SK-N-MC (cell line): Measurements from ENCODE around the gene ZNF19.

Experiments used
- DNase-seq: peaks from one replicate; pipeline ENCODE4 v3.0.0-alpha.2; 2011; ENCODE audit warnings: low read depth, low spot score
- H3K27ac ChIP-seq: fragments of 200-600 bp; sonication (generic); 2 replicates; pipeline ENCODE4 v1.5.1; 2016; ENCODE audit warnings: mixed run types
- H3K36me3 ChIP-seq: fragments of 200-600 bp; sonication (generic); 2 replicates; pipeline ENCODE4 v1.6.1; 2017; ENCODE audit warnings: antibody characterized with exemption, low read length, mixed read lengths; ENCODE audit not compliant: insufficient read depth
- H3K4me3 ChIP-seq: fragments of 200-600 bp; sonication (generic); 2 replicates; pipeline ENCODE4 v1.5.1; 2016
- H3K9ac ChIP-seq: fragments of 200-600 bp; sonication (generic); 2 replicates; pipeline ENCODE4 v1.8.0; 2017; ENCODE audit warnings: mixed run types, mixed read lengths; ENCODE audit not compliant: insufficient read length
- H3K9me3 ChIP-seq: fragments of 200-600 bp; sonication (generic); 2 replicates; pipeline ENCODE4 v1.6.1; 2017; ENCODE audit warnings: low read depth, mild to moderate bottlenecking, antibody characterized with exemption, low read length, moderate library complexity, mixed read lengths
- EZH2 ChIP-seq: fragments of 200-600 bp; sonication (generic); IDR thresholded peaks from one replicate; pipeline ENCODE4 v1.6.1; 2017; ENCODE audit warnings: antibody characterized with exemption
- FOXP2 ChIP-seq: optimal IDR thresholded peaks from 2 replicates; pipeline ENCODE3; 2011; ENCODE audit warnings: mild to moderate bottlenecking, moderate library complexity; ENCODE audit not compliant: insufficient read depth; ENCODE audit errors: extremely low read length, control extremely low read depth
- POLR2AphosphoS5 ChIP-seq: IDR thresholded peaks from 2 replicates; pipeline ENCODE4 v1.6.1; 2012; ENCODE audit warnings: mild to moderate bottlenecking, low read depth, low read length, borderline replicate concordance

The ZNF19 gene

GRCh38 chr16:71489122-71489521 lies at the start of gene ZNF19:
TSS of gene ZNF19 (minus strand) at chr16:71489324. CDS start at chr16:71482114, 7,210 bp downstream.
- H3K36me3 ChIP-seq, result no peaks in the 10 kb centered on the region
- TF ChIP-seq EZH2 (no peak), POLR2AphosphoS5 (no peak), FOXP2 (no peak)
- DNase-seq, result no peak
- no peak within 1 kb of the TSS for H3K4me3 ChIP-seq
- no peak within 1 kb of the TSS for H3K27ac ChIP-seq
- H3K9ac ChIP-seq, result no peak within 1 kb of the TSS
- H3K9me3 ChIP-seq, result no peaks in the 10 kb centered on the region

- no peaks in the 10 kb centered on the region for H3K9me3 ChIP-seq
- H3K9ac ChIP-seq, result no peak overlapping the region
- H3K4me3 ChIP-seq, result no peak overlapping the region
- H3K36me3 ChIP-seq, result no peaks in the 10 kb centered on the region
- H3K27ac ChIP-seq, result no peak overlapping the region
- TF ChIP-seq FOXP2 (no peak), POLR2AphosphoS5 (no peak), EZH2 (no peak)
- DNase-seq, result no peak
These were observed 48.5 kb upstream of the ZNF19 start for GRCh38 chr16:71537643-71538042.

GRCh38 chr16:71536752-71537499 lies 47.8 kb upstream of the ZNF19 start:
- Histone ChIP-seq H3K9me3 (no peaks in the 10 kb centered on the region), H3K9ac (no peak overlapping the region), H3K27ac (no peak overlapping the region), H3K36me3 (no peaks in the 10 kb centered on the region), H3K4me3 (no peak overlapping the region)
- no peak for DNase-seq
- no peak for TF ChIP-seq FOXP2
- TF ChIP-seq POLR2AphosphoS5, result no peak
- TF ChIP-seq EZH2, result no peak

- no peaks in the 10 kb centered on the region for H3K36me3 ChIP-seq
These were observed 43.2 kb upstream of the ZNF19 start for GRCh38 chr16:71532366-71532765.

GRCh38 chr16:71528863-71529262 lies 39.7 kb upstream of the ZNF19 start:
- no peak overlapping the region for H3K27ac ChIP-seq
- no peak overlapping the region for H3K9ac ChIP-seq
- TF ChIP-seq FOXP2 (no peak), POLR2AphosphoS5 (no peak), EZH2 (no peak)
- no peaks in the 10 kb centered on the region for H3K36me3 ChIP-seq
- H3K4me3 ChIP-seq, result no peak overlapping the region
- DNase-seq, result no peak
- no peaks in the 10 kb centered on the region for H3K9me3 ChIP-seq

More at GRCh38 chr16:71532366-71532765, 43.2 kb upstream of the ZNF19 start:
- Histone ChIP-seq H3K9ac (no peak overlapping the region), H3K27ac (no peak overlapping the region), H3K4me3 (no peak overlapping the region), H3K9me3 (no peaks in the 10 kb centered on the region)
- TF ChIP-seq POLR2AphosphoS5, result no peak
- no peak for TF ChIP-seq FOXP2
- no peak for TF ChIP-seq EZH2
- no peak for DNase-seq

GRCh38 chr16:71528257-71528656 lies 39.1 kb upstream of the ZNF19 start:
- Histone ChIP-seq H3K4me3 (no peak overlapping the region), H3K9ac (no peak overlapping the region), H3K27ac (no peak overlapping the region), H3K36me3 (no peaks in the 10 kb centered on the region), H3K9me3 (no peaks in the 10 kb centered on the region)
- DNase-seq, result no peak
- TF ChIP-seq EZH2 (no peak), POLR2AphosphoS5 (no peak), FOXP2 (no peak)

- Histone ChIP-seq H3K9ac (no peak within 1 kb of the TSS), H3K27ac (no peak within 1 kb of the TSS), H3K9me3 (no peaks in the 10 kb centered on the region), H3K4me3 (no peak within 1 kb of the TSS), H3K36me3 (no peaks in the 10 kb centered on the region)
- no peak for TF ChIP-seq POLR2AphosphoS5
- no peak for TF ChIP-seq EZH2
- TF ChIP-seq FOXP2, result no peak
- DNase-seq, result no peak
These were observed 37.0 kb upstream of the ZNF19 start, which contains the start of gene CHST4 for GRCh38 chr16:71526111-71526631. TSS of gene CHST4 (plus strand) at chr16:71526426. CDS start at chr16:71536678, 10,252 bp downstream.

GRCh38 chr16:71524566-71525553 lies 35.7 kb upstream of the ZNF19 start:
- H3K9ac ChIP-seq, result no peak overlapping the region
- DNase-seq, result no peak
- H3K36me3 ChIP-seq, result no peaks in the 10 kb centered on the region
- H3K9me3 ChIP-seq, result no peaks in the 10 kb centered on the region
- TF ChIP-seq POLR2AphosphoS5, result no peak
- no peak for TF ChIP-seq FOXP2
- no peak for TF ChIP-seq EZH2
- H3K27ac ChIP-seq, result no peak overlapping the region
- H3K4me3 ChIP-seq, result no peak overlapping the region
